Stomach (tissue), 9 donors: ENCODE results near the gene TRERF1. TPM values are rescaled to one million over a fixed set of nuclear protein-coding genes. Genes with fewer than 3 reads are reported as not detected.
"Not testable (repeated sequence)": the region's sequence is repeated elsewhere in the genome, so short reads cannot be mapped to it uniquely, and the experiment has no call there.

ENCODE experiments used
- DNase-seq, 2 donors: peaks; one replicate each; pipeline versions ENCODE4 v3.0.0 to v3.0.0-alpha.2; 2013 to 2019
- H3K27ac ChIP-seq, 5 donors: fragments of 200-600 bp in 4 of 5; sonication (generic) in 4 of 5; one replicate each; pipeline ENCODE4 v1.5.1; 2013 to 2019; ENCODE audit warnings: mild to moderate bottlenecking in 1 of 5, moderate library complexity in 1 of 5
- H3K27me3 ChIP-seq, 3 donors: fragments of 200-600 bp; sonication (generic); one replicate each; pipeline ENCODE4 v1.5.1; 2017 to 2019; ENCODE audit warnings: mixed run types in 1 of 3
- H3K36me3 ChIP-seq, 4 donors: fragments of 200-600 bp; sonication (generic); 1 replicate in 3 of 4; 2 replicates in 1 of 4; pipeline ENCODE4 v1.5.1; 2016 to 2019
- H3K4me1 ChIP-seq, 4 donors: fragments of 200-600 bp; sonication (generic); one replicate each; pipeline ENCODE4 v1.5.1; 2016 to 2019
- H3K4me3 ChIP-seq, 4 donors: fragments of 200-600 bp; sonication (generic) in 3 of 4; one replicate each; pipeline ENCODE4 v1.5.1; 2016 to 2019; ENCODE audit warnings: mild to moderate bottlenecking in 1 of 4
- H3K9me3 ChIP-seq, 4 donors: fragments of 200-600 bp; sonication (generic); one replicate each; pipeline ENCODE4 v1.5.1; 2016 to 2019
- CTCF ChIP-seq, 7 experiments: fragments of 450-650 bp in 4 of 7; fragments of 200-600 bp in 3 of 7; sonication (generic) in 3 of 7; IDR thresholded peaks; one replicate each; pipeline ENCODE4 v1.5.1; 2016 to 2019; ENCODE audit warnings: antibody characterized with exemption in 7 of 7, control low read depth in 2 of 7, mild to moderate bottlenecking in 1 of 7
- EP300 ChIP-seq: sonication (generic); formaldehyde crosslinking; IDR thresholded peaks from one replicate; pipeline ENCODE4 v1.6.1; 2017; ENCODE audit warnings: antibody characterized with exemption
- POLR2A ChIP-seq, 4 donors: fragments of 450-650 bp; IDR thresholded peaks; one replicate each; pipeline ENCODE4 v1.6.1; 2016; ENCODE audit warnings: antibody characterized with exemption in 4 of 4, control low read depth in 2 of 4, mild to moderate bottlenecking in 1 of 4, moderate library complexity in 1 of 4
- POLR2AphosphoS5 ChIP-seq, 3 donors: sonication (generic); formaldehyde crosslinking; IDR thresholded peaks; one replicate each; pipeline ENCODE4 v1.6.1; 2016; ENCODE audit warnings: antibody characterized with exemption in 3 of 3
- WGBS, 5 donors: extraction: QIAGEN DNeasy Blood & Tissue Kit in 3 of 5; methylation state at CpG; one replicate each; pipeline versions ENCODE4 v1.1.5 to v1.1.7; 2013 to 2018; 5-methylcytosine and 5-hydroxymethylcytosine counted together
- intact Hi-C: fragments of 100-400 bp; cut with DNase I; formaldehyde crosslinking; loops from one replicate; pipeline ENCODE4 v1.15.1; 2023; ENCODE audit warnings: low total_unique reads
- polyA plus RNA-seq, 3 donors: library from polyadenylated mRNA; stranded (reverse); fragments of 200-250 nt; gene quantifications; one replicate each; pipeline ENCODE4 v1.2.3, GENCODE V29; 2013
- total RNA-seq, 5 donors: library from RNA; depleted of rRNA; stranded (reverse); fragments of >200 nt; gene quantifications; one replicate each; pipeline versions ENCODE4 v1.1.0 to v1.2.3, GENCODE V29; 2014 to 2016
- donor health status: healthy with polysubstance abuse.
- donor health status: Bipolar disorder and iron deficiency.
- donor health status: healthy.

Gene TRERF1
- total and polyA plus RNA-seq, 8 donors, result 2.1 to 8.1 (median 4.9) TPM

GRCh38 chr6:42326248-42326647 lies 125.5 kb downstream of the TRERF1 start:
- no peaks in the 10 kb centered on the region for H3K27me3 ChIP-seq
- H3K4me1 ChIP-seq, result peaks cover 4 to 11% (median 8%) of the 10 kb centered on the region in 4 donors
- TF ChIP-seq POLR2A (IDR thresholded peaks at IDR 0.05) (no peak), POLR2AphosphoS5 (IDR thresholded peaks at IDR 0.05) (no peak), CTCF (IDR thresholded peaks at IDR 0.05) (no peak), EP300 (no peak)
- peak in 1 of 2 donors; percentile 45 for DNase-seq
- no peak overlapping the region for H3K27ac ChIP-seq
- H3K4me3 ChIP-seq, result no peak overlapping the region
- intact Hi-C loops, result no loop called here
- no peaks in the 10 kb centered on the region for H3K9me3 ChIP-seq
- 25 to 52% (median 35%) methylated on average over 2 of the region's 2 CpGs for WGBS, 5 donors
- no peaks in the 10 kb centered on the region for H3K36me3 ChIP-seq

- peaks cover 4 to 11% (median 8%) of the 10 kb centered on the region in 4 donors for H3K4me1 ChIP-seq
These were observed 126.9 kb downstream of the TRERF1 start for GRCh38 chr6:42324656-42325324.

GRCh38 chr6:42322676-42323075 lies 129.1 kb downstream of the TRERF1 start:
- DNase-seq, result no peak
- 54 to 87% (median 82%) methylated on average over 2 of the region's 2 CpGs for WGBS, 5 donors
- intact Hi-C loops, result no loop called here

More at GRCh38 chr6:42324656-42325324, 126.9 kb downstream of the TRERF1 start:
- H3K36me3 ChIP-seq, H3K27ac ChIP-seq, H3K27me3 ChIP-seq, H3K9me3 ChIP-seq, intact Hi-C loops, H3K4me3 ChIP-seq, DNase-seq: not testable (repeated sequence)
- WGBS, 5 donors, result 94 to 96% (median 96%) methylated on average over 5 of the region's 5 CpGs

GRCh38 chr6:42321976-42322375 lies 129.8 kb downstream of the TRERF1 start:
- TF ChIP-seq POLR2AphosphoS5 (IDR thresholded peaks at IDR 0.05) (no peak), CTCF (IDR thresholded peaks at IDR 0.05) (no peak), POLR2A (IDR thresholded peaks at IDR 0.05) (no peak), EP300 (no peak)
- WGBS, 5 donors, result 74 to 96% (median 91%) methylated on average over 2 of the region's 2 CpGs
- H3K27ac ChIP-seq, result no peak overlapping the region
- H3K27me3 ChIP-seq, result no peaks in the 10 kb centered on the region
- intact Hi-C loops, result no loop called here
- H3K36me3 ChIP-seq, result no peaks in the 10 kb centered on the region
- peaks cover 4 to 17% (median 8%) of the 10 kb centered on the region in 4 donors for H3K4me1 ChIP-seq
- H3K4me3 ChIP-seq, result no peak overlapping the region
- DNase-seq, result no peak
- no peaks in the 10 kb centered on the region for H3K9me3 ChIP-seq

More at GRCh38 chr6:42322676-42323075, 129.1 kb downstream of the TRERF1 start:
- H3K4me1 ChIP-seq, result peaks cover 4 to 11% (median 8%) of the 10 kb centered on the region in 4 donors
- no peak for TF ChIP-seq POLR2AphosphoS5 (IDR thresholded peaks at IDR 0.05)
- TF ChIP-seq CTCF (IDR thresholded peaks at IDR 0.05), result no peak
- no peak for TF ChIP-seq POLR2A (IDR thresholded peaks at IDR 0.05)
- TF ChIP-seq EP300, result no peak
- no peaks in the 10 kb centered on the region for H3K36me3 ChIP-seq
- no peaks in the 10 kb centered on the region for H3K27me3 ChIP-seq
- no peaks in the 10 kb centered on the region for H3K9me3 ChIP-seq
- no peak overlapping the region for H3K27ac ChIP-seq
- H3K4me3 ChIP-seq, result no peak overlapping the region

- no peaks in the 10 kb centered on the region for H3K9me3 ChIP-seq
- H3K4me1 ChIP-seq, result peaks cover 0 to 21% (median 5%) of the 10 kb centered on the region in 4 donors
- H3K4me3 ChIP-seq, result no peak overlapping the region
- TF ChIP-seq POLR2A (IDR thresholded peaks at IDR 0.05) (no peak), POLR2AphosphoS5 (IDR thresholded peaks at IDR 0.05) (no peak), CTCF (IDR thresholded peaks at IDR 0.05) (no peak), EP300 (no peak)
- DNase-seq, result no peak
- WGBS, 5 donors, result 93 to 97% (median 96%) methylated on average over 5 of the region's 5 CpGs
- no peaks in the 10 kb centered on the region for H3K27me3 ChIP-seq
- intact Hi-C loops, result no loop called here
- no peak overlapping the region for H3K27ac ChIP-seq
- H3K36me3 ChIP-seq, result no peaks in the 10 kb centered on the region
These were observed 131.0 kb downstream of the TRERF1 start for GRCh38 chr6:42320762-42321161.
